ENCODE results near the gene ARHGEF28.

- TF ChIP-seq CTCF (IDR thresholded peaks at IDR 0.05) (no peak), POLR2A (IDR thresholded peaks at IDR 0.05) (no peak), EP300 (IDR thresholded peaks at IDR 0.05; ENCODE audit: low read depth) (no peak), POLR2AphosphoS5 (IDR thresholded peaks at IDR 0.05) (no peak)
Observed at GRCh38 chr5:73641811-73642210, 15.8 kb downstream of the ARHGEF28 start.
